HG02678 (cell line): ENCODE measurements around the gene EDC3.

Experiments
- ATAC-seq: cut with Tn5 transposase; IDR thresholded peaks from one replicate; pipeline ENCODE4 v1.9.1; 2021; ENCODE audit warnings: mild to moderate bottlenecking, moderate library complexity; ENCODE audit not compliant: unreplicated experiment

Gene EDC3

GRCh38 chr15:74585191-74585590 is 110.6 kb downstream of the EDC3 start:
- ATAC-seq, result no peak

GRCh38 chr15:74584779-74585178 is 111.0 kb downstream of the EDC3 start:
- no peak for ATAC-seq

GRCh38 chr15:74584204-74584603 is 111.6 kb downstream of the EDC3 start:
- no peak for ATAC-seq
